ENCODE data around the gene ZNF800. TPM values are rescaled to one million over a fixed set of nuclear protein-coding genes. Genes with fewer than 3 reads are reported as not detected.

ZNF800 gene
- total and polyA plus RNA-seq, 2 experiments from 2014 or later: 14.3 to 41.5 TPM

GRCh38 chr7:127413962-127414361, 21.5 kb upstream of the ZNF800 start:
- no peak overlapping the region for H3K27ac ChIP-seq

GRCh38 chr7:127413326-127413725, 20.8 kb upstream of the ZNF800 start:
- TF ChIP-seq EZH2 (IDR thresholded peaks at IDR 0.05; ENCODE audit: borderline replicate concordance): no peak
- TF ChIP-seq EZH2phosphoT487 (IDR thresholded peaks at IDR 0.05; ENCODE audit: low read depth, severe bottlenecking, unreplicated experiment): no peak
- no peak for TF ChIP-seq CTCF (IDR thresholded peaks at IDR 0.05; ENCODE audit: poor library complexity)
- H3K9me2 ChIP-seq (replicated peaks; ENCODE audit: insufficient read depth): no peaks in the 10 kb centered on the region
- 83% methylated on average over 1 of the region's 1 CpG for WGBS (ENCODE audit: low lambda C conversion rate, missing lambda C conversion rate)
- H3K36me3 ChIP-seq (replicated peaks; ENCODE audit: insufficient read depth, low read depth): no peaks in the 10 kb centered on the region
- no peak for DNase-seq (ENCODE audit: low spot score)
- H3K27me3 ChIP-seq: peaks cover 12% of the 10 kb centered on the region
- no peaks in the 10 kb centered on the region for H3K9me3 ChIP-seq (ENCODE audit: low read depth)
- H3K4me2 ChIP-seq: no peak overlapping the region
- no peak overlapping the region for H2AFZ ChIP-seq
- no peak overlapping the region for H3K27ac ChIP-seq
- H4K20me1 ChIP-seq (ENCODE audit: insufficient read depth, poor library complexity, severe bottlenecking): no peaks in the 10 kb centered on the region
- no peak overlapping the region for H3K4me3 ChIP-seq
- no peaks in the 10 kb centered on the region for H3K79me2 ChIP-seq
- no peaks in the 10 kb centered on the region for H3K4me1 ChIP-seq (ENCODE audit: insufficient read depth)

More at GRCh38 chr7:127413962-127414361, 21.5 kb upstream of the ZNF800 start:
- no peak overlapping the region for H2AFZ ChIP-seq
- no peaks in the 10 kb centered on the region for H3K36me3 ChIP-seq (replicated peaks; ENCODE audit: insufficient read depth, low read depth)
- peaks cover 12% of the 10 kb centered on the region for H3K27me3 ChIP-seq
- no peak overlapping the region for H3K4me3 ChIP-seq
- no peak overlapping the region for H3K4me2 ChIP-seq
- H4K20me1 ChIP-seq (ENCODE audit: insufficient read depth, poor library complexity, severe bottlenecking): no peaks in the 10 kb centered on the region
- DNase-seq (ENCODE audit: low spot score): no peak
- no peaks in the 10 kb centered on the region for H3K9me3 ChIP-seq (ENCODE audit: low read depth)
- H3K9me2 ChIP-seq (replicated peaks; ENCODE audit: insufficient read depth): no peaks in the 10 kb centered on the region
- WGBS (ENCODE audit: low lambda C conversion rate, missing lambda C conversion rate): 98% methylated on average over 2 of the region's 2 CpGs
- no peaks in the 10 kb centered on the region for H3K79me2 ChIP-seq
- H3K4me1 ChIP-seq (ENCODE audit: insufficient read depth): no peaks in the 10 kb centered on the region
- TF ChIP-seq CTCF (IDR thresholded peaks at IDR 0.05; ENCODE audit: poor library complexity): no peak
- TF ChIP-seq EZH2 (IDR thresholded peaks at IDR 0.05; ENCODE audit: borderline replicate concordance): no peak
- no peak for TF ChIP-seq EZH2phosphoT487 (IDR thresholded peaks at IDR 0.05; ENCODE audit: low read depth, severe bottlenecking, unreplicated experiment)

- Histone ChIP-seq H3K79me2 (no peaks in the 10 kb centered on the region), H4K20me1 (ENCODE audit: insufficient read depth, poor library complexity, severe bottlenecking) (no peaks in the 10 kb centered on the region), H3K36me3 (replicated peaks; ENCODE audit: insufficient read depth, low read depth) (no peaks in the 10 kb centered on the region), H3K4me1 (ENCODE audit: insufficient read depth) (no peaks in the 10 kb centered on the region), H3K4me3 (no peak overlapping the region), H3K27ac (no peak overlapping the region), H3K27me3 (peaks cover 18% of the 10 kb centered on the region), H3K4me2 (no peak overlapping the region), H3K9me2 (replicated peaks; ENCODE audit: insufficient read depth) (no peaks in the 10 kb centered on the region), H3K9me3 (ENCODE audit: low read depth) (no peaks in the 10 kb centered on the region), H2AFZ (no peak overlapping the region)
- no peak for TF ChIP-seq EZH2 (IDR thresholded peaks at IDR 0.05; ENCODE audit: borderline replicate concordance)
- TF ChIP-seq EZH2phosphoT487 (IDR thresholded peaks at IDR 0.05; ENCODE audit: low read depth, severe bottlenecking, unreplicated experiment): no peak
- TF ChIP-seq CTCF (IDR thresholded peaks at IDR 0.05; ENCODE audit: poor library complexity): no peak
- DNase-seq (ENCODE audit: low spot score): no peak
These were observed 18.7 kb upstream of the ZNF800 start for GRCh38 chr7:127411176-127411575.

GRCh38 chr7:127409629-127410028, 17.1 kb upstream of the ZNF800 start:
- no peaks in the 10 kb centered on the region for H4K20me1 ChIP-seq (ENCODE audit: insufficient read depth, poor library complexity, severe bottlenecking)
- TF ChIP-seq EZH2phosphoT487 (IDR thresholded peaks at IDR 0.05; ENCODE audit: low read depth, severe bottlenecking, unreplicated experiment) (no peak), CTCF (IDR thresholded peaks at IDR 0.05; ENCODE audit: poor library complexity) (no peak), EZH2 (IDR thresholded peaks at IDR 0.05; ENCODE audit: borderline replicate concordance) (no peak)
- WGBS (ENCODE audit: low lambda C conversion rate, missing lambda C conversion rate): 47% methylated on average over 4 of the region's 4 CpGs
- H3K27ac ChIP-seq: no peak overlapping the region
- H3K36me3 ChIP-seq (replicated peaks; ENCODE audit: insufficient read depth, low read depth): no peaks in the 10 kb centered on the region
- peaks cover 20% of the 10 kb centered on the region for H3K27me3 ChIP-seq
- H3K9me2 ChIP-seq (replicated peaks; ENCODE audit: insufficient read depth): no peaks in the 10 kb centered on the region
- no peak overlapping the region for H3K4me2 ChIP-seq
- no peaks in the 10 kb centered on the region for H3K79me2 ChIP-seq
- H3K4me1 ChIP-seq (ENCODE audit: insufficient read depth): no peaks in the 10 kb centered on the region
- no peak overlapping the region for H2AFZ ChIP-seq
- H3K4me3 ChIP-seq: no peak overlapping the region
- DNase-seq (ENCODE audit: low spot score): no peak
- H3K9me3 ChIP-seq (ENCODE audit: low read depth): no peaks in the 10 kb centered on the region
